GM08714 (cell line): ENCODE data around the gene KCNIP3.

Source experiments
- H3K4me3 ChIP-seq: fragments of 200-500 bp; sonication (Bioruptor generic); 2 replicates; pipeline ENCODE4 v1.5.1; 2014; ENCODE audit warnings: mild to moderate bottlenecking, low read length, inconsistent platforms
- ZNF274 ChIP-seq: IDR thresholded peaks from 2 replicates; pipeline ENCODE4 v1.6.1; 2012; ENCODE audit warnings: mild to moderate bottlenecking, low read depth, low read length

The KCNIP3 gene

DNA sequence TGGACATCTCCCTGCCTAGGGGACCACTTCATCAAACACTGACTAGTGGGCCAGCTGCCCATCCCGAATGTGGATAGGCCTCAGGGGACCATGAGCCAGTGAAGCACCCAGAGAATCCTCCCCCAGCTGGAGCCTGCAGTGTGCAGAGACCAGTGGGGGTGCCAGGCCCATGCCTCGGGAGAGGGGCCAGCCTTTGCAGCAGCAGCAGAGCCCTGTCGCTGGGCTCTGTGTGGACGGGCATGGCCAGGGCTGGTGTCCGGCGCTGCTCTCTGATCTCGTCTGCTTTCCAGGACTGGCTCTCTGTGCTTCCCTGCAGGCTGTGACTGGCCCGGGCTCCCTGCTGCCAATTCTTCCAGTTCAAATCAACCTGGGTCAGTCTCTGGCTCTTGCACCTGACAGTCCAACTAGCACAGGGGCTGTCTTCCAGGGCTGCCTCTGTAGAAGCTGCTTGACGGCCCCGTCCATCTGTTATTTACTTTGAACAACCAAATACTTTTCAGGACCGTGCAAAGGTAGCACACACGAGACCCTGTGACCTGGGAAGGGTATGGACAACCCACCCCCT lies 11.4 kb downstream of the KCNIP3 start:
- TF ChIP-seq ZNF274: no peak
- no peak overlapping the region for H3K4me3 ChIP-seq

DNA sequence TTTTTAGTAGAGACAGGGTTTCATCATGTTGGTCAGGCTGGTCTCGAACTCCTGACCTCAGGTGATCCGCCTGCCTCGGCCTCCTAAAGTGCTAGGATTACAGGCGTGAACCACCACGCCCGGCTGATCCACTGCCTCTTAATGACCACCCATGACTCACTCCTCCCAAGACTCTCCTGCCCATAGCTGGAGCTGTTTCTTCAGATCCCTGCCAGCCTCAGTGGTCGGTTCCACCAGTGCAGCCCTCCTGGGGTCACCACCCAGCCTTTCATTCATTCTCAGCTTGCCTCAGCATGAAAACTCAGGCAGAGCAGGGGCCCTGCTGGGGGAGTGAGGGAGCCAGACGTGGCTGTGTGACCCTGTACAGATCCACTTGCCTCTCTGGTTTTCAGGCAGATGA lies 12.5 kb downstream of the KCNIP3 start:
- no peak overlapping the region for H3K4me3 ChIP-seq
- no peak for TF ChIP-seq ZNF274

DNA sequence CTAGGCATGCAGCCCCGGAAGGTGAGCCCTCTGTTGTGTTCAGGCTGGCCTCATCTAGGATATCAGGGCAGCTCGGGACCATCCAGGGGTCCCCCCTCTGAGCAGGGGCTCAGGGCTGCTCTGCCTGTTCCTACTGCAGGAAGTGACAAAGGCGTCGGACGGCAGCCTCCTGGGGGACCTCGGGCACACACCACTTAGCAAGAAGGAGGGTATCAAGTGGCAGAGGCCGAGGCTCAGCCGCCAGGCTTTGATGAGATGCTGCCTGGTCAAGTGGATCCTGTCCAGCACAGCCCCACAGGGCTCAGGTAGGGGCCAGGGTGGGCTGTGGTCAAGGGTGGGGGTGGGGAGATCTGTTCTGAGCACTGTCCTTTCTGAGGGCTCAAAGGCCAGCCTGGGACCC lies 13.1 kb downstream of the KCNIP3 start:
- no peak overlapping the region for H3K4me3 ChIP-seq
- no peak for TF ChIP-seq ZNF274

DNA sequence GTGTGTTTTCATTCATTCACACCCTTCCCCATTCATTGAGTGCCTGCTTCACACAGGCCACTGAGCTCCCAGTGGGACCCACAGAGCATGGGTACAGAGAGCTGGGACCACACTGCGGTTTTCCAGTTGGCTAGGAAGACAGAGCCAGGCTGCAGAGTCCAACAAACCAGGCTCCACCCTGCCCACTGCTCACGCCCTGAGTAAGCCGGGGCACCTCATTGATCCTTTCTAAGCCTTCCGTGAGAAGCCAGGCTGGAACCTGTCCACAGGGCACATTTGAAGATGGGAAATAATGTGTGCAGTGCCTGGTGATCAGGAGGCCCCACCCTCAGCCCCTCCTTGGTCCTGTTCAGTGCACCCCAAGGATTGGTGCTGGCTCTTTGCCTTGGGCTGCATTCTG lies 13.5 kb downstream of the KCNIP3 start:
- no peak overlapping the region for H3K4me3 ChIP-seq
- TF ChIP-seq ZNF274: no peak

DNA sequence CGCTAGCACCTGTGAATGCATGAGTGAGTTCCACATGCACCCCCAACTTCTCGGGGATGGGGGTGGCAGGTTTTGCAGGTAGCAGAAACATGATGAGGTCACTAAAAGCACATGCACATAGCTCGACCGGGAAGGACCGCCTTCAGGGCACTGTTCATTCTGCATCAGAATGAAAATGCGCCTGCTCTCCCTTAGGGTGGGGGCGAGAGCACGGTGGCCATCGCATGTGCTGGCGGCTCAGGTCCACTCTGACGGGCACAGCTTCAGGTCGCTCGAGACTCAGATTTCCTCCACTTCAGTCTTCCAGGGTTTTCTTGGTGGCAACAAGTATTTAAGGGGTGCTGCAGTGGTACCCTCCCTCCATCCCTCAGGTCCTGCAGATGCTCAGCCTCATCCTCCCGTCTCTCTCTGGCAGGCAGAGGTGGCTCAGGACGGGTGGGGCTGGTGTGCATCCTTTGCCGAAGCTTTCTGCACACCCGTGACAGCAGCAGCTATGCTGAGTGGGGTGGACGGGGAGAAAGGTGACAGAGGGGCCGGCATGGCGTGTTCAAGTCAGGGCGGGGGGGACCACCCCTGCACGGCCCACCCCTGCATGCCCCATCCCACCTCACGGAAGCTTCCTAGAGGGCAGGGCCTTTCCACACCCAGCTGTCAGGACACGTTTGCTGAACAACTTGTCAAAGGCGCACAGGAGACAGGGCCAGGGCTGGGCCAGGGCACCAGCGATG lies 14.8 kb downstream of the KCNIP3 start:
- H3K4me3 ChIP-seq: no peak overlapping the region
- no peak for TF ChIP-seq ZNF274

DNA sequence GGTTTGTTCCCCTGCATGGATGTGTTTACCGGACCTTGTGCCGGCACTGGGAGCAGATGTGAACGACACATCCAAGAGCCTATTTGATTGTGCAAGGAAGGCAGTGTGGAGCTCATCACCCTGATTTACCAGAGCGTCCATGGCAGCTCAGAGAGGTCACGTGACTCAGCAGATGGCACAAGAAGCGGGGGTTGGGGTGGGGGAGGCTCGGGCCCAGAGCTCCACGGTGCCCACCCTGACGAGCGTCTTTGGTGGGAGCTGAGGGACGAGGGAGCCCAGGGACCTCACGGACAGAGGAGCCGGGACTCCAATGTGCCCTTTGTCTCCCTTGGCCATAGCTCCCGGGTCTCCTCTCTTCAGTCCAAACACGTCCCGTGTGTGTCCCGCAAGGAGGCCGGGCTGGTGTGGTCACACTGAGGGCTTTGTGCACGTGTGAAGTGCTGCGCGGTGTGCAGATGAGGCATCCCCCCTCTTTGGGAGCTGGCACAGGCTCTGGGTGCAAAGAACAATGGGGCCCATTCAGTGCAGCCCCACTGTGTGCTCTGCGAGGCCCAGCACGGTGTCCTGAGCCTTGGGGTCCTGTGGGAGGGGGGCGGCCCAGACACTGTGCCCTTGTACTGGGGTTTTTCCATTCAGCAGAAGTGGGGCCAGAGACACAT lies 15.5 kb downstream of the KCNIP3 start:
- TF ChIP-seq ZNF274: no peak
- H3K4me3 ChIP-seq: no peak overlapping the region

DNA sequence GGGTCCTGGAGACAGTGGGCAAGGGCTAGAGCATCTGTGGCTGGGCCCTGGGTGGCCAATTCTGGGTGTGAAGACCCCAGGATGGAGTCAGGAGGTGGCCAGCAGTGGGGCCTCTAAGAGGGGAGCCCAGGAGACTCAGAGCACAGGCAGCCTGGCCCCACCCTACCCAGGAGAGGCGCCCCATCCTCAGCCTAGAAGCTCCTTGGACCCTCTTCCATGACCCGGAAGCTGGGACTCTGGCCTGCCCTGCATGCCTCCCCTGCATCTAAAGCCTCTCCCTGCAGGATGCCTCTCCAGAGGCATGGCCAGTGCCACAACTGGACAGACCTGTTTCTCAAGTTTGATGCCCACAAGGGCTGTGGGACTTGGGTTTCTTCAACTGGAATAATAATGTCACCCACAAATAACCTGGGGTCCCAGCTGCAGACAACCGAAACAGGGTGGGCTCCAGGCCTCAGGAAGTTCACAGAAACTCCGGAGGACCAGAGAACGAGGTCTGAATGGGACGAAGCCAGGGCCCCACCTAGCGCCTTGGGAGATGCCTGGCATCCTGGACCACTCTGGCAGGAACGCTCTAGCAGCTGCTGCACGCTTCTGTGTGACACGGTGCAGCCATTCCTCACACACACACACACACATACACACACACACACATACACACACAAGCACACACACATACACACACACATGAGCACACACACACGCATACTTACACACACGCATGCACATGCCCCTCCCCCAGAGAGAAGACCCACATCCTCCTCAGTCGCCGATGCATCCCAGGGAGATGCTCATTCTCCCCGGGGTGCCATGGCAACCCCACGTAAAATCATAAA lies 16.4 kb downstream of the KCNIP3 start:
- H3K4me3 ChIP-seq: no peak overlapping the region
- no peak for TF ChIP-seq ZNF274

DNA sequence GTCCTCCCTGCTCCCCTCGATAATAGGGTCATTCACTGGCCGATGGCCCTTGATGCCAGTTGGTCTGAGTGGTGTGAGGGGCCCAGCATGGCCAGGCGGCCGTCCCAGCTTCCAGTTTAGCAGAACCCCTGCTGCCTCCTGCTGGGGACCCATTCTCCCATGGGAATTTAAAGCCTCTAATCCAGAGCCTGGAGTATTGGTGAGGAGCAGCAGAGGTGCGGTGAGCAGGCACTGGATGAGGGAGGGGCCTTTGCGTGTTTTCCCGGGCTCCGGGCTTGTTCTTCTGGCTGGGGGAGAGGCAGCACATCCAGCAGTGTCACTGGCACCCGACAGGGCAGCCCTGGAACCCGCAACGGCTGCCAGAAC lies 17.4 kb downstream of the KCNIP3 start:
- TF ChIP-seq ZNF274: no peak
- H3K4me3 ChIP-seq: no peak overlapping the region

DNA sequence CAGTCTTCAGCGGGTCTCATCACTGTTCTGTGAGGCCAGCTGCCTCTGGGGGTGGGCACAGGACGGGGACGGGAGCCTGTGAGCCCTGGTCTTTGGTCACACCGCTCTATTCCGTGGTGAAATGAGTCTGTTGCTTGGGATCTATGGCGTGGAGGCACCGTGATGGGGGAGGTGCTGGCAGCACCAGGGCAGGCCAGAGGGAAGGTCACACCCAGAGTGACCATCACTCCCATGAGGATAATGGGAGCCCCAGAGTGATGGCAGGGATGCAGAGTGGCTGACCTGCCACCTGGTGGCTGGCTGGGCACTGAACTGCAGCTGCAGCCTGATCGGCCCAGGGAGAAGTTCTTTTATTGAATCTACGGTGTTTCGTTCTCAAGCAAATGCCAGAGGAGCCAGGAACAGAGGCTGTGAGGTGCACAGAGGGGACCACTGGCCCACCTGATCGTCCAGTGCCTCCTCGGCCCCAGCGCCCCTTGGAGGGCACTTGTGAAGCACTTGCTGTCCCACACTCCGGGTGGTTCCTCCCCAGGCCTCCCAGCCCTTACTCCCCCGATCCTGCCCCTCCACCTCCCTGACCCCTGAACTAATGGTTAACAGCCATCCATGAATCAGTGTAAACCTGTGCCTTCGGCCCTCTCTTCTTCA lies 17.9 kb downstream of the KCNIP3 start:
- no peak for TF ChIP-seq ZNF274
- H3K4me3 ChIP-seq: no peak overlapping the region

DNA sequence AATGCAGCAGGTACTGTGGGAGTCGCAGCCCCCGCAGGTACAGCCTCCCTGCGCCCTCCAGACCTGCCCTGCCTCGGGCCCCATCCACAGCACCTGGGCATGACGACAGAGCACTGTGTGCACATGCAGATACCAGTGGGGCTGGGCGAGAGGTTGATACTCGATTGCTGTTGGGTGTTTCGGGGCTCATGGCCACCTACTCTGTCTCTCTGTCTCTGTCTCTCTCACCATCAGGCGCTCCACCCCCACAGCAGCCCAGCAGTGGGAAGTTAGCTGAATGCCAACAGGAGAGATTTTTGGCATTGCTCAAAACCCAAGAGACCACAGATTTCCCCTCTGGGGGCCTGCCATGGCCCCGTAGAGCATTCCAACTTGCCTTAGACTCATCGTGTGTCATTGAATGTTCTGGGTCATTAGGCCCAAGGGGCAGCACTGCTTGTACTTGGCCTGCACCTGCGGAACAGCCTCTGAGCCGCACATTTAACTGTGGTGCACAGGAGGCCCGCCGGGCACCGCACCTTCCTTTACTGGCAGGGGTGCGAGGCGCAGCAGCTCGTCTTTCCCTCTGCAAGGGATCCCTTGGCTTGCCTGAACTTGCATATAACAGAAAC lies 18.8 kb downstream of the KCNIP3 start:
- no peak for TF ChIP-seq ZNF274
- H3K4me3 ChIP-seq: no peak overlapping the region

DNA sequence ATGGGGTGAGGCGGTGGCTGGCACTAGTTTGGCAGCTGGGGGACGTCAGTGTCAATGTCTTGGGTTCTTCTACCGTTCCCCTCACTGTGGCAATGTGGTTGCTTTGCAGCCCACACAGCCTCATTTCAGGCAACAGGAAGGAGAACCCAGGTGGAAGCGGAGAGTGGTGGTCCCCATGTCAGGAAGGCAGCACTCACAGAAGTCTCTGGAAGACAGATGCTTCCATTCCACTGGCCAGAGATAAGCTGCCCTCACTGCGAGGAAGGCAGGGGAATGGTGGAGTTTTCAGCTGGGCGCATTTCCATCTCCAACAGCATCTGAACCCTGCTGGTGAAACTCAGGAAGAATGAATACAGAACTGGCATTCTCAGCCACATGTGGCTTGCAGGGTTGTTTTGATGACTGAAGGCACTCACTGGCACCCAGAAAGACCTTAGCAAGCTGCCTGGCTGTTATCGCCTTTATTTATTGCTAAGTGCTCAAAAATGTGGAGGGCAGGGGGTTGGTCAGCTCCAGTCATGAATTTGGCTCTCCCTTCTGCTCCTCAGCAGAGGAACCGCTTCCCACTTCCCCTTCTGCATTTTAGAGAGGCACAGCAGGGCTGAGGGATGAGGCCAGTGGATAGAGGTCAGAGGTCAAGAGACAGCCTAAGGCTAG lies 19.4 kb downstream of the KCNIP3 start:
- TF ChIP-seq ZNF274: no peak
- no peak overlapping the region for H3K4me3 ChIP-seq

DNA sequence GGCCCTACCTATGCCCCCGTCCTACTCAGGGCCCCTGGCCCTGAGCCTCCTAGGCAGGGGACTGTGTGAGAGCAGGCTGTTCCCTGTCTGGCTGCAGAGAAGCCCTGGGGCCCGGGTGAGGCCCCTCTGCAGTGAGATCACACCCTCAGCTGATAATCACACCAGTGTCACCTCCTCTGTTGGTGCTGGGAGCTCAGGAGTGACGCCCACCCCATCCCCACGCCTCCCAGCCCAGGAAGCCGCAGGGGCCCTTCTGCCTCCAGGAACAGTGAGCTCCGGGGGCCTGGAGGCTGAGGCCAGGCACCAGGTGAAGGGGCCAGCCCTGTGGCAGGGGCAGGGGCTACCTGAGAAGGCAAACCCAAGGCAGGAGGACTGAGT lies 20.0 kb downstream of the KCNIP3 start:
- TF ChIP-seq ZNF274: no peak
- H3K4me3 ChIP-seq: no peak overlapping the region

DNA sequence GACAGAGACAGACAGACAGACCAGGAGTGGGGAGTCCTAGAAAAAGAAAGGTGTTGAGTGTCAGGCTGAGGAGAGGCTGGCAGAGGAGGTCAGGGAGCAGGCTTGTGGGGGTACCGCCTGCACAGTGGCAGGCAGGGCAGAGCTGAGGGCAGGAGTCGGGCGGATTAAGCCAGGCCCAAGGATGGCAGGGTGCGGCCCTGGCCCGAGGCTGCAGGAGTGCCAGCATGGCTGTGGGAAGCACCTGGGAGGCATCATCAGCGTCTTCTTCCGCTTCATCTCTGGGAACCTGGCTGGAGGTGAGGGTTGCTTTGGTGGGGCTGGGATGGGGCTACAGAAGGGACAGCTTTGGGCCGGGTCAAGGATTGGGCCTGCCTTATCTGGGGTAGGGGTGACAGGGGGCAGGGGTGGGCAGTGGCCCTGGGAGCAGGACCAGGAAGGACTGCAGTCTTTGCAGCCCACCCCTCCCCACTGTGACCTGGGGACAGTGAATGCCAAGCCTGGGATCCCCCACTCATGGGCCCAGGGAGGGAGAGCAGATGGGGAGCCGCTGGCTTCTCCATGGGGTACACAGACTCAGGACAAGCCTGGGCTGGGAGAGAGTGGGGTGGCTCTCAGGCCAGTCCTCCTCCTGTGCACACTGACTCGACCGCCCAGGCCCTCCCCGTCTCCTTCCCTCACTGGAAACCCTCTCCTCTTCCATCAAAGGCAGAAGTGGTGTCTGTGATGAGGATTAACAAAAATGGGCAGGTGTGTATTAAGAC lies 20.7 kb downstream of the KCNIP3 start:
- no peak for TF ChIP-seq ZNF274
- no peak overlapping the region for H3K4me3 ChIP-seq
